Common myeloid progenitor, CD34-positive (primary cell): ENCODE data around the gene FTO.

Experiments used
- CTCF ChIA-PET: fragments of 350-600 bp; sonication (Branson Sonifier 250); formaldehyde crosslinking; loops from one replicate; lab custom pipeline; 2021; ENCODE audit warnings: antibody characterized with exemption; lab: Charles Lee
- POLR2A ChIA-PET: fragments of 350-600 bp; sonication (Branson Sonifier 250); formaldehyde crosslinking; loops from one replicate; lab custom pipeline; 2021; ENCODE audit warnings: antibody characterized with exemption; lab: Charles Lee
- DNase-seq, 3 donors: peaks; one replicate each; pipeline versions ENCODE4 v3.0.0 to v3.0.0-alpha.2; 2013
- H3K27ac ChIP-seq, 2 experiments: 1 replicate in 1 of 2; 2 replicates in 1 of 2; pipeline ENCODE4 v1.7.0; 2013; ENCODE audit warnings: inconsistent platforms in 2 of 2, low read length in 2 of 2, mild to moderate bottlenecking in 2 of 2, low read depth in 1 of 2, moderate library complexity in 1 of 2; ENCODE audit not compliant: severe bottlenecking in 2 of 2, insufficient read depth in 1 of 2, poor library complexity in 1 of 2
- H3K27me3 ChIP-seq, 5 experiments: replicated peaks in 2 of 5; 1 replicate in 3 of 5; 2 replicates in 2 of 5; pipeline versions ENCODE4 v1.6.1 to v1.7.0; 2013; ENCODE audit warnings: low read length in 4 of 5, mild to moderate bottlenecking in 2 of 5, moderate library complexity in 2 of 5, inconsistent platforms in 1 of 5; ENCODE audit not compliant: insufficient read depth in 5 of 5, control insufficient read depth in 4 of 5
- H3K36me3 ChIP-seq, 4 experiments: 1 replicate in 2 of 4; 2 replicates in 2 of 4; pipeline versions ENCODE4 v1.6.1 to v1.7.0; 2013; ENCODE audit warnings: low read length in 3 of 4, control low read depth in 1 of 4, mild to moderate bottlenecking in 1 of 4; ENCODE audit not compliant: control insufficient read depth in 4 of 4, insufficient read depth in 4 of 4
- H3K4me1 ChIP-seq, 4 experiments: 1 replicate in 3 of 4; 2 replicates in 1 of 4; pipeline versions ENCODE4 v1.6.1 to v1.7.1; 2013; ENCODE audit warnings: low read length in 3 of 4, mild to moderate bottlenecking in 3 of 4, control low read depth in 1 of 4, inconsistent platforms in 1 of 4, moderate library complexity in 1 of 4; ENCODE audit not compliant: control insufficient read depth in 4 of 4, insufficient read depth in 4 of 4; ENCODE audit errors: control extremely low read depth in 1 of 4
- H3K4me3 ChIP-seq, 7 experiments: 1 replicate in 4 of 7; 2 replicates in 3 of 7; pipeline versions ENCODE4 v1.5.1 to v1.7.0; 2013; ENCODE audit warnings: mild to moderate bottlenecking in 7 of 7, low read length in 6 of 7, moderate library complexity in 6 of 7, inconsistent platforms in 2 of 7, low read depth in 2 of 7, control low read depth in 1 of 7; ENCODE audit not compliant: insufficient read depth in 4 of 7, control insufficient read depth in 1 of 7; ENCODE audit errors: extremely low read depth in 1 of 7
- H3K9me3 ChIP-seq, 5 experiments: 1 replicate in 4 of 5; 2 replicates in 1 of 5; pipeline versions ENCODE4 v1.6.1 to v1.7.1; 2013; ENCODE audit warnings: low read length in 4 of 5, mild to moderate bottlenecking in 2 of 5, inconsistent platforms in 1 of 5, low read depth in 1 of 5, moderate library complexity in 1 of 5; ENCODE audit not compliant: control insufficient read depth in 4 of 5, insufficient read depth in 2 of 5; ENCODE audit errors: control extremely low read depth in 1 of 5
- WGBS: methylation state at CpG from one replicate; pipeline ENCODE4 v1.1.5; 2013; ENCODE audit not compliant: insufficient coverage; 5-methylcytosine and 5-hydroxymethylcytosine counted together

The FTO gene

DNA sequence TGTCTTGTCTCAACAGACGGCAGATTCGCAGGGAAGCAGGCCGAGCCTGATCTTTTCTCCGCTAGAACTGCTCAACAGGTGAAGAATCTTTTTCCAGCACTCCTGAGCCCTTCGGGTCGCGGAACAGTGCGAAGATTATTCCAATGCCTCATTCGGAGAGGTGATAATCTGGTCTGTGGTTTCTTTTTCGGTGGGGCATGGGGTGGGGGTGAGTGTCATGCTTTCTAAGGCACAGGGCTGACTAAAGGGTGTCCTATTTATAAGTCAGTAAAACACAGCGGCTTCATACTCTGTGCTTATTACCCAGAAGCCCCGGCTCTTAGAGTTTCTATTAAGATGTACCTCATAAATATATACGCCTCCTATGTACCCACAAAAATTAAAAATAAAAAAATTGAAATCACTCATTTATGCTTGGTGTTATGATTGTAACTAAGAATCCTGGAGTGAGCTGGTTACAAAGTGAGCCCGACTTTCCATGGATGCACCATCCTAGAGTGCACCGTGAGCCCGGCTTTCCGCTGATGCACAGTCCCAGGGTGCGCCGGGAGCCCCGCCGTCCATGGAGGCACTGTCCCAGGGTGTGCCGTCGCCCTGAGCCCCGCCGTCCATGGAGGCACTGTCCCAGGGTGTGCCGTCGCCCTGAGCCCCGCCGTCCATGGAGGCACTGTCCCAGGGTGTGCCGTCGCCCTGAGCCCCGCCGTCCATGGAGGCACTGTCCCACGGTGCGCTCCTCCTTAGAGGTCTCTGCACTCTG is 417.8 kb downstream of the FTO start:
- H3K27ac ChIP-seq = no peak overlapping the region
- H3K27me3 ChIP-seq = peaks cover 0 to 2% (median 0%) of the 10 kb centered on the region in 5 experiments
- no peak for DNase-seq
- ChIA-PET CTCF (no interaction called here), POLR2A (no interaction called here)
- no peaks in the 10 kb centered on the region for H3K36me3 ChIP-seq
- WGBS = 97% methylated on average over 14 of the region's 35 CpGs
- H3K9me3 ChIP-seq = no peaks in the 10 kb centered on the region
- H3K4me1 ChIP-seq = peaks cover 0 to 3% (median 0%) of the 10 kb centered on the region in 4 experiments
- H3K4me3 ChIP-seq = no peak overlapping the region

- CTCF ChIA-PET = no interaction called here
- POLR2A ChIA-PET = no interaction called here
- Histone ChIP-seq H3K36me3 (no peaks in the 10 kb centered on the region), H3K9me3 (no peaks in the 10 kb centered on the region), H3K4me1 (peaks cover 0 to 3% (median 0%) of the 10 kb centered on the region in 4 experiments), H3K27me3 (peaks cover 0 to 3% (median 0%) of the 10 kb centered on the region in 5 experiments), H3K27ac (no peak overlapping the region), H3K4me3 (no peak overlapping the region)
- WGBS = 94% methylated on average over 2 of the region's 4 CpGs
- DNase-seq = no peak
Observed at GRCh38 chr16:54123766-54124165, 419.8 kb downstream of the FTO start.

DNA sequence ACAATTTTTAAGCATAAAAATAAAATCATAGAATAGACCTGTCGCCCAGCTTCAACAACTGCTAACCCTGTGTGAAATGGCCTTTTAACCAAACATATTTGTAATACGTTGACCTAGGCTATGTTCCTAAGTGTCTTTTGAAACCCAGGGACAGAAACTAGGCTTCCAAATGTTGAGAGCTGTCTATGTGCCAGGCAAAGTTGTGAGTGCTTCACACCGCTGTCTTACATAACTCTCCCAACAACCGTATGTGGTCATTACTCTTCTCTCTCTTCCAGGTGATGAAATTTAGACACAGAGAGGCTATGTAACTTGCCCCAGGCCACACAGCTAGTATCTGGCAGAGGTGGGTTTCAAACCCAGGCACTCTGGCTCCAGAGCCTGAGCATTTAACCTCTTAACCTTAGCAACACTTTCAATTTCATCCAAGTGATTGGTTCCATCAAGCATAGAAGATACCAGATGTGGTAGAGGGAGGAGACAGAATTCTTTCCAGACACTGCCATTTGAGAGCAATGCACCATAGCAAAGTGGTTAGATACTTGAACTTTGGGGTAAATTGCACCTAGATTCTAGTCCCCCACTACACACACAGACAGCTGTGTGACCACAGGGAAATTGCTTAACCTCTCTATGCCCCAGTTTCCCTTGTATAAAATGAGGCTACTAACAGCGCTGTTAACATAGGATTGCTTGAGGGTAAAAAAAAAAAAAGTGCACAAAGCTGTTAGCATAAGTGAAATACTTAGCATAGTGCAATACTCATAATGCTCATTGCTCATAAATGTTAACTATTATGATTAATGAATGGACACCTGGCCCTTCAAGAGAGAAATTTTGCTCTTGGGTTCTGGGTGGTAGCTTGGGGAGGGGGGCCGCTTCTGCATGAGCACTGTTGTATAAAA is 422.0 kb downstream of the FTO start:
- Histone ChIP-seq H3K4me1 (peaks cover 0 to 3% (median 0%) of the 10 kb centered on the region in 4 experiments), H3K27ac (no peak overlapping the region), H3K9me3 (peaks cover 0 to 3% (median 0%) of the 10 kb centered on the region in 5 experiments), H3K36me3 (no peaks in the 10 kb centered on the region), H3K27me3 (peaks cover 0 to 3% (median 0%) of the 10 kb centered on the region in 5 experiments), H3K4me3 (no peak overlapping the region)
- DNase-seq = no peak
- 87% methylated on average over 5 of the region's 6 CpGs for WGBS
- POLR2A ChIA-PET = no interaction called here
- CTCF ChIA-PET = interaction anchor here (0.7 kb wide), 1 partner anchor 179 kb away, joined by 3 read pairs; no protein-coding TSS in a partner anchor

GRCh38 chr16:54126907-54127306 is 423.0 kb downstream of the FTO start:
- Histone ChIP-seq H3K4me3 (no peak overlapping the region), H3K9me3 (peaks cover 0 to 3% (median 0%) of the 10 kb centered on the region in 5 experiments), H3K4me1 (peaks cover 0 to 3% (median 0%) of the 10 kb centered on the region in 4 experiments), H3K27me3 (peaks cover 0 to 3% (median 0%) of the 10 kb centered on the region in 5 experiments), H3K36me3 (no peaks in the 10 kb centered on the region), H3K27ac (no peak overlapping the region)
- CTCF ChIA-PET = no interaction called here
- POLR2A ChIA-PET = no interaction called here
- WGBS = 71% methylated on average over 4 of the region's 4 CpGs
- no peak for DNase-seq

DNA sequence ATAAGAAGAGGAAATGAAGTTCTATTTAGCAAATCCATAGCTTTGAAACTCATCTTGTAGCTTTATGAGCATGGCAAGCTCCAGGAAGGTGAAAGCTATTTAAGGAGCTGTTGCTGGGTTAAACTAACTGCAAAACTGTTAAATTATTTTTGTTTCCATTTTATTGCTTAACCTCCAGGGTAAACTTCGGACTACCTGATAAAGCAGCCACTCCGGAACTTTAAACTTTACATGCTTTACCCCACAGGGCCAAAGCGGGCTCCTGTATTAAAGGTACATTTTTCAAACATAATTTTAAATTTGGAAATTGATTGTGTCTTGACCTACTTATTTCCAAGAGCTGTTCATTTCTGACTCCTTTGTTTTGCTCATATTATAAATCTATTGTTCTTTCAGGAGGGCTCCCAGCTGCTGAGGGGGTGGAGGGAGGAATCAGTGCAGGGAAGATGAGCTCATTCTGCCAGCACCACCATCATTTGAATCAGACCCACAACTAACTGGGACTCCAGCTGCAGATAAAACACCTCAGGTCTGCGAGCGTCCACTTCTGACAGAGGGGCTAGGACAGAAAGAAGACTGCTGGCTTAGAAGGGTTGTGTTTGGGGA is 424.8 kb downstream of the FTO start:
- no peak for DNase-seq
- no CpG with 5 or more reads among the region's 5 CpGs for WGBS
- POLR2A ChIA-PET = no interaction called here
- Histone ChIP-seq H3K27ac (no peak overlapping the region), H3K36me3 (no peaks in the 10 kb centered on the region), H3K9me3 (peaks cover 0 to 7% (median 0%) of the 10 kb centered on the region in 5 experiments), H3K4me1 (peaks cover 0 to under 1% (median 0%) of the 10 kb centered on the region in 4 experiments), H3K4me3 (no peak overlapping the region), H3K27me3 (peaks cover 0 to 3% (median 0%) of the 10 kb centered on the region in 5 experiments)
- CTCF ChIA-PET = interaction anchor here (0.9 to 1.4 kb wide), 2 partner anchors 30 to 46 kb away, joined by 3 read pairs; no protein-coding TSS in a partner anchor

DNA sequence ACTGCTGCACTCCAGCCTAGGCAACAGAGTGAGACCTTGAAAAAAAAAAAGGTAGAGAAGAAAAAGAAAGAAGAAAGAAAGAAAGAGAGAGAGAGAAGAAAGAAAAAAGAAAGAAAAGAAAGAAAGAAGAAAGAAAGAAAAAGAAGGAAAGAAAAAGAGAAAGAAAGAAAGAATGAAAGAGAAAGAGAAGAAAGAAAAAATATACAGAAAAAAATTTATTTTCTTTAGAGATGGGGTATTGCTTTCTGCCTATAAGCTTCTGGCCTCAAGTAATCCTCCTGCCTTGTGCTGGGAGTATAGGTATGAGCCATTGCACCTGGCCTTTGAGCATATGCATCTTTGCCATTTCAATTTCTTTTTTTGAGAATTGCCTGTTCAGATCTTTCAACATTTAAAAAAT is 425.9 kb downstream of the FTO start:
- no peak for DNase-seq
- no peaks in the 10 kb centered on the region for H3K36me3 ChIP-seq
- ChIA-PET POLR2A (no interaction called here), CTCF (no interaction called here)
- H3K9me3 ChIP-seq = peaks cover 0 to 7% (median 0%) of the 10 kb centered on the region in 5 experiments
- peaks cover 0 to 4% (median 0%) of the 10 kb centered on the region in 5 experiments for H3K27me3 ChIP-seq
- H3K4me1 ChIP-seq = no peaks in the 10 kb centered on the region
- H3K4me3 ChIP-seq = no peak overlapping the region
- no peak overlapping the region for H3K27ac ChIP-seq
